Natural killer cell (primary cell): ENCODE results near the gene CCDC91. TPM values are rescaled to one million over a fixed set of nuclear protein-coding genes. Genes with fewer than 3 reads are reported as not detected.

Experiments used
- ATAC-seq, 3 donors: fragments of 150-1000 bp in 2 of 3; fragments of 200-7000 bp in 1 of 3; cut with Tn5 transposase; 1 replicate in 1 of 3; 2 replicates in 2 of 3; pipeline ENCODE4 v1.10.0; 2021; ENCODE audit warnings: mild to moderate bottlenecking in 2 of 3, moderate library complexity in 2 of 3
- DNase-seq, 2 donors: peaks; one replicate each; pipeline versions ENCODE4 v3.0.0 to v3.0.0-alpha.2; 2013 to 2021; ENCODE audit warnings: mixed read lengths in 1 of 2
- H3K27ac ChIP-seq: one replicate; pipeline ENCODE4 v1.5.1; 2013; ENCODE audit warnings: mild to moderate bottlenecking, low read length
- H3K27me3 ChIP-seq: one replicate; pipeline ENCODE4 v1.6.1; 2013; ENCODE audit warnings: low read length; ENCODE audit not compliant: control insufficient read depth, insufficient read depth
- H3K36me3 ChIP-seq: one replicate; pipeline ENCODE4 v1.6.1; 2013; ENCODE audit warnings: low read length; ENCODE audit not compliant: control insufficient read depth, insufficient read depth
- H3K4me1 ChIP-seq: one replicate; pipeline ENCODE4 v1.6.1; 2013; ENCODE audit warnings: low read length; ENCODE audit not compliant: control insufficient read depth, insufficient read depth
- H3K4me3 ChIP-seq: one replicate; pipeline ENCODE4 v1.5.1; 2013; ENCODE audit warnings: low read length
- H3K9me3 ChIP-seq: one replicate; pipeline ENCODE4 v1.6.1; 2013; ENCODE audit warnings: low read length; ENCODE audit not compliant: control insufficient read depth, insufficient read depth
- H3K27ac Mint-ChIP-seq, 2 donors: one replicate each; pipeline ENCODE4 v1.8.0; 2022; ENCODE audit warnings: mild to moderate bottlenecking in 2 of 2, mixed read lengths in 2 of 2, moderate library complexity in 1 of 2
- H3K27me3 Mint-ChIP-seq, 2 donors: one replicate each; pipeline ENCODE4 v1.8.0; 2022; ENCODE audit warnings: low read depth in 2 of 2, mixed read lengths in 2 of 2
- H3K36me3 Mint-ChIP-seq: one replicate; pipeline ENCODE4 v1.8.0; 2022; ENCODE audit warnings: mixed read lengths
- H3K4me1 Mint-ChIP-seq, 2 donors: one replicate each; pipeline ENCODE4 v1.8.0; 2022; ENCODE audit warnings: mixed read lengths in 2 of 2
- H3K4me3 Mint-ChIP-seq: one replicate; pipeline ENCODE4 v1.8.0; 2022; ENCODE audit warnings: mild to moderate bottlenecking, moderate library complexity, mixed read lengths
- H3K9me3 Mint-ChIP-seq, 2 donors: one replicate each; pipeline ENCODE4 v1.8.0; 2022; ENCODE audit warnings: mixed read lengths in 2 of 2
- WGBS: methylation state at CpG from one replicate; pipeline ENCODE4 v1.1.7; 2013; ENCODE audit warnings: missing lambda C conversion rate; ENCODE audit not compliant: insufficient coverage; 5-methylcytosine and 5-hydroxymethylcytosine counted together
- intact Hi-C: fragments of 100-400 bp; cut with micrococcal nuclease; formaldehyde crosslinking; loops from one replicate; pipeline ENCODE4 v1.14.2; 2022
- total RNA-seq, 4 donors: library from RNA; stranded (reverse); fragments of 120-200 nt in 1 of 4; gene quantifications; one replicate each; pipeline versions ENCODE4 v1.2.3 to v1.2.4, GENCODE V29; 2013 to 2022
- TF ChIP-seq, protein P1 (sequence below): fragments of 200-600 bp; IDR thresholded peaks from one replicate; pipeline ENCODE4 v1.8.0; 2022; ENCODE audit warnings: antibody characterized with exemption

Gene CCDC91
- total RNA-seq, 3 donors from 2014 or later (not counting 1 experiment from before 2014, with no cell fraction given), result 48.8 to 65.8 (median 60.2) TPM

GRCh38 chr12:28226705-28227104 is 36.4 kb downstream of the CCDC91 start:
- Mint-ChIP-seq H3K27me3 (no peaks in the 10 kb centered on the region), H3K4me3 (no peak overlapping the region), H3K4me1 (peaks cover 45 to 62% of the 10 kb centered on the region in 2 donors), H3K9me3 (no peaks in the 10 kb centered on the region), H3K27ac (no peak overlapping the region), H3K36me3 (peaks cover 11% of the 10 kb centered on the region)
- no peaks in the 10 kb centered on the region for H3K9me3 ChIP-seq
- H3K4me1 ChIP-seq, result peaks cover 9% of the 10 kb centered on the region
- DNase-seq (no peak), ATAC-seq (no peak)
- no peak overlapping the region for H3K4me3 ChIP-seq
- intact Hi-C loops, result no loop called here
- H3K27me3 ChIP-seq, result no peaks in the 10 kb centered on the region
- H3K36me3 ChIP-seq, result no peaks in the 10 kb centered on the region
- no peak overlapping the region for H3K27ac ChIP-seq
- TF ChIP-seq, protein P1, sequence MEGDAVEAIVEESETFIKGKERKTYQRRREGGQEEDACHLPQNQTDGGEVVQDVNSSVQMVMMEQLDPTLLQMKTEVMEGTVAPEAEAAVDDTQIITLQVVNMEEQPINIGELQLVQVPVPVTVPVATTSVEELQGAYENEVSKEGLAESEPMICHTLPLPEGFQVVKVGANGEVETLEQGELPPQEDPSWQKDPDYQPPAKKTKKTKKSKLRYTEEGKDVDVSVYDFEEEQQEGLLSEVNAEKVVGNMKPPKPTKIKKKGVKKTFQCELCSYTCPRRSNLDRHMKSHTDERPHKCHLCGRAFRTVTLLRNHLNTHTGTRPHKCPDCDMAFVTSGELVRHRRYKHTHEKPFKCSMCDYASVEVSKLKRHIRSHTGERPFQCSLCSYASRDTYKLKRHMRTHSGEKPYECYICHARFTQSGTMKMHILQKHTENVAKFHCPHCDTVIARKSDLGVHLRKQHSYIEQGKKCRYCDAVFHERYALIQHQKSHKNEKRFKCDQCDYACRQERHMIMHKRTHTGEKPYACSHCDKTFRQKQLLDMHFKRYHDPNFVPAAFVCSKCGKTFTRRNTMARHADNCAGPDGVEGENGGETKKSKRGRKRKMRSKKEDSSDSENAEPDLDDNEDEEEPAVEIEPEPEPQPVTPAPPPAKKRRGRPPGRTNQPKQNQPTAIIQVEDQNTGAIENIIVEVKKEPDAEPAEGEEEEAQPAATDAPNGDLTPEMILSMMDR, result no peak

- TF ChIP-seq, protein P1, result no peak
- DNase-seq, result no peak
- H3K4me3 Mint-ChIP-seq, result no peak overlapping the region
- no peaks in the 10 kb centered on the region for H3K9me3 Mint-ChIP-seq
- Histone ChIP-seq H3K36me3 (no peaks in the 10 kb centered on the region), H3K4me1 (peaks cover 5% of the 10 kb centered on the region), H3K27ac (no peak overlapping the region), H3K27me3 (no peaks in the 10 kb centered on the region), H3K9me3 (no peaks in the 10 kb centered on the region), H3K4me3 (no peak overlapping the region)
- H3K4me1 Mint-ChIP-seq, result peaks cover 39 to 56% of the 10 kb centered on the region in 2 donors
- ATAC-seq, result no peak
- intact Hi-C loops, result no loop called here
- no peak overlapping the region for H3K27ac Mint-ChIP-seq
- H3K27me3 Mint-ChIP-seq, result no peaks in the 10 kb centered on the region
- 97% methylated on average over 2 of the region's 3 CpGs for WGBS
- H3K36me3 Mint-ChIP-seq, result peaks cover 11% of the 10 kb centered on the region
Measured at GRCh38 chr12:28227251-28227650, 37.0 kb downstream of the CCDC91 start.

DNA sequence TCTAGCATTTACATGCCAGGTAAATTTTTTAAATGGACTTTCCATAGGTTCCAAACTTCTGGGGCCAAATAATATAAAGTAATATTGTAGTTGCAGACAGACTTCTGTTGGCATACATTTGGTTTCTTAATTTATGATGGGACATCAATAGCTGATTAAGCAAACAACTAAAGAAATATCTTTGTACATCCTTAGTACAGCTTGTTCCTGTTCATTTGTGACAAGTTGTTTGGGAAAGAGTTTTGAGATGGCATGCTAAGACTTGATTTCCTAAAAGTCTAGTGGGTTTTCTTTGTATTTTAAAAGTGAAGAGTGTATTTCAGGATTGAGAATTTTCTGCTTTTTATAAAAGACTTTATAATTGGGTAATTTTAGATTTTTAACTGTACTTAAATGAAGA is 41.0 kb downstream of the CCDC91 start:
- no peak overlapping the region for H3K4me3 Mint-ChIP-seq

More for the DNA sequence above, 41.0 kb downstream of the CCDC91 start:
- Histone ChIP-seq H3K4me1 (no peaks in the 10 kb centered on the region), H3K27me3 (no peaks in the 10 kb centered on the region), H3K27ac (no peak overlapping the region), H3K4me3 (no peak overlapping the region), H3K9me3 (no peaks in the 10 kb centered on the region), H3K36me3 (no peaks in the 10 kb centered on the region)
- no peaks in the 10 kb centered on the region for H3K9me3 Mint-ChIP-seq
- intact Hi-C loops, result no loop called here
- H3K27ac Mint-ChIP-seq, result no peak overlapping the region
- DNase-seq, result no peak
- peaks cover 6% of the 10 kb centered on the region for H3K36me3 Mint-ChIP-seq
- H3K4me1 Mint-ChIP-seq, result peaks cover 31 to 42% of the 10 kb centered on the region in 2 donors
- no peak for ATAC-seq
- TF ChIP-seq, protein P1, result no peak
- no peaks in the 10 kb centered on the region for H3K27me3 Mint-ChIP-seq
